Measurements from ENCODE around the gene DMXL1. TPM values are rescaled to one million over a fixed set of nuclear protein-coding genes. Genes with fewer than 3 reads are reported as not detected.

The DMXL1 gene
- total and polyA plus RNA-seq, 7 donors: 6.7 to 106 (median 50.8) TPM

DNA sequence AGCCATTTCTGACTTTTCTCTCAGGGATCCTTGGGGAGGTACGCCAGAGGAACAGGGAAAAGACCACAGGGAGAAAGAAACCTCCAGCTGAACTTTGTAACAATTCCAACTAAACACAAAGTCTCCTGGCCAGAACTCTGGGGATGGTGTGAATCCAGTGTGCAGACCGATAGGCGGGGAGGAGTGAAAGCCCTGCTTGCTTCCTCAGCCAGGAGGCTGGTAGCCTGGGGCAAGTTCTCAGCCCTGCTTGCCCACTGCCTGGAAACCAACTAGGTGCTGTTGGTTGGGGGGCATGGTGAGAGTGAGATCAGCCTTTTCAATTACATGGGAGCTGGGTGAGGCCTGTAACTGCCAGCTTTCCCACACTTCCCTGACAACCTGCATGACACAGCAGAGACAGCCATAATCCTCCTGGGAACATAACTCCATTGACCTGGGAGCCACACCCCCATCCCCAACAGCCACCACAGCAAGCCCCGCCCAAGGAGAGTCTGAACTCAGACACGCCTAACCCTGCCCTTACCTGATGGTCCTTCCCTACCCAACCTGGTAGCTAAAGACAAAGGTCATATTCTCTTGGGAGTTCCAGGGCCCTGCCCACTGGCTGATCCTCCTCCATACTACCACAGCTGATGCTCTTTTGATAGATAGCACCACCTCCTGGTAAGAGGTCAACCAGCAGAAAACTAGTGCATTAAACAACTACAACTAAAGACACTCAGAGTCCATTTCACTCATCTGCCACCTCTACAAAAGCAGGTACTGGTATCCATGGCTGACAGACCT, 184.9 kb downstream of the DMXL1 start:
- no peak for DNase-seq
- H3K9me3 ChIP-seq: no peaks in the 10 kb centered on the region
- WGBS, 2 donors: 60 to 86% methylated on average over 5 of the region's 5 CpGs
- H3K27ac ChIP-seq: no peak overlapping the region
- TF ChIP-seq POLR2A (IDR thresholded peaks at IDR 0.05) (no peak), POLR2AphosphoS5 (IDR thresholded peaks at IDR 0.05) (no peak)
- TF ChIP-seq, protein P1, sequence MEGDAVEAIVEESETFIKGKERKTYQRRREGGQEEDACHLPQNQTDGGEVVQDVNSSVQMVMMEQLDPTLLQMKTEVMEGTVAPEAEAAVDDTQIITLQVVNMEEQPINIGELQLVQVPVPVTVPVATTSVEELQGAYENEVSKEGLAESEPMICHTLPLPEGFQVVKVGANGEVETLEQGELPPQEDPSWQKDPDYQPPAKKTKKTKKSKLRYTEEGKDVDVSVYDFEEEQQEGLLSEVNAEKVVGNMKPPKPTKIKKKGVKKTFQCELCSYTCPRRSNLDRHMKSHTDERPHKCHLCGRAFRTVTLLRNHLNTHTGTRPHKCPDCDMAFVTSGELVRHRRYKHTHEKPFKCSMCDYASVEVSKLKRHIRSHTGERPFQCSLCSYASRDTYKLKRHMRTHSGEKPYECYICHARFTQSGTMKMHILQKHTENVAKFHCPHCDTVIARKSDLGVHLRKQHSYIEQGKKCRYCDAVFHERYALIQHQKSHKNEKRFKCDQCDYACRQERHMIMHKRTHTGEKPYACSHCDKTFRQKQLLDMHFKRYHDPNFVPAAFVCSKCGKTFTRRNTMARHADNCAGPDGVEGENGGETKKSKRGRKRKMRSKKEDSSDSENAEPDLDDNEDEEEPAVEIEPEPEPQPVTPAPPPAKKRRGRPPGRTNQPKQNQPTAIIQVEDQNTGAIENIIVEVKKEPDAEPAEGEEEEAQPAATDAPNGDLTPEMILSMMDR (IDR thresholded peaks at IDR 0.05): no peak
- H3K27me3 ChIP-seq: no peaks in the 10 kb centered on the region
- intact Hi-C loops (cut with DNase I): no loop called here
- no peak overlapping the region for H3K4me3 ChIP-seq
- no peaks in the 10 kb centered on the region for H3K4me1 ChIP-seq
- H3K36me3 ChIP-seq: no peaks in the 10 kb centered on the region

DNA sequence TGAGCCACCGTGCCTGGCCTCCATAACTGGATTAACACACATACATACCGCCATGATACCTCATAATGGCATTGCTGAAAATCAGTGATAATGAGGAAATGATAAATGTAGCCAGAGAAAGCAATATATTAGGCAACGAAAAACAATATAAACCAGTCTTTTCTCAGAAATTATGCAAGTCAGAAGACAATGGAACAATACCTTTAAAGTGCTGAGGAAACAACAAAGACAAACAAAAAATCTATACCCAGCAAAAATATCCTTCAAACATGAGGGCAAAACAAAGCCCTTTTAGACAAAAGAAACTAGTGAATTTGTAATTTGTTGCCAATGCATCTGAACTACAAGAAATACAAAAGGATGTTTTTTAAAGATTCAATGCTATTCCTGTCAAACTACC, 186.7 kb downstream of the DMXL1 start:
- Histone ChIP-seq H3K4me3 (no peak overlapping the region), H3K27me3 (no peaks in the 10 kb centered on the region), H3K4me1 (no peaks in the 10 kb centered on the region), H3K27ac (no peak overlapping the region), H3K9me3 (no peaks in the 10 kb centered on the region), H3K36me3 (no peaks in the 10 kb centered on the region)
- 95 to 96% methylated on average over 3 of the region's 3 CpGs for WGBS, 2 donors
- TF ChIP-seq POLR2A (IDR thresholded peaks at IDR 0.05): no peak
- no peak for TF ChIP-seq EP300 (IDR thresholded peaks at IDR 0.05)
- TF ChIP-seq POLR2AphosphoS5 (IDR thresholded peaks at IDR 0.05): no peak
- TF ChIP-seq, protein P1 (IDR thresholded peaks at IDR 0.05): no peak
- intact Hi-C loops (cut with DNase I): no loop called here
- DNase-seq: no peak

DNA sequence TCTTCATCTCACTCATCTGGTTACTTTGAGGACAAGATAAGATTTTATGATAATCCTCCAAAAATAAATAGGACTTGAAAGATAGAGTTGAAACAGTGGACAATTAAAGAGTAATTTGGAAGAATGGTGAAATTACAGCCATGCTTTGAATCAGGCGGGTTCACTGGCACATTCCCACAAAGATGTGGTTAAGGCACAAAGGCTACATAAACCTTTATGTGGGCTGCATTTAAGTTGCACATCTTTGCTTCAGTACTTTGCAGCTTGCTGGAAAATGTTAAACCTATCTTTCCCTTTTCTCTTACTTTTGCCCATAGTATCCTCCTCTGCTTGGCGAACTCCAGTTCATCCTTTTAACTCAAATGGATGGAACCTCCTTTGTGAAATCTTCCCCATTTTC, 192.8 kb downstream of the DMXL1 start:
- H3K4me3 ChIP-seq: no peak overlapping the region
- H3K36me3 ChIP-seq: no peaks in the 10 kb centered on the region
- TF ChIP-seq, protein P1 (IDR thresholded peaks at IDR 0.05): no peak
- TF ChIP-seq EP300 (IDR thresholded peaks at IDR 0.05) (no peak), POLR2A (IDR thresholded peaks at IDR 0.05) (no peak)
- H3K27ac ChIP-seq: no peak overlapping the region
- DNase-seq: no peak
- peaks cover 0 to 7% (median 3%) of the 10 kb centered on the region in 4 donors for H3K4me1 ChIP-seq
- H3K27me3 ChIP-seq: no peaks in the 10 kb centered on the region
- WGBS, 2 donors: 87 to 94% methylated on average over 2 of the region's 2 CpGs
- H3K9me3 ChIP-seq: no peaks in the 10 kb centered on the region
- intact Hi-C loops (cut with DNase I): no loop called here

DNA sequence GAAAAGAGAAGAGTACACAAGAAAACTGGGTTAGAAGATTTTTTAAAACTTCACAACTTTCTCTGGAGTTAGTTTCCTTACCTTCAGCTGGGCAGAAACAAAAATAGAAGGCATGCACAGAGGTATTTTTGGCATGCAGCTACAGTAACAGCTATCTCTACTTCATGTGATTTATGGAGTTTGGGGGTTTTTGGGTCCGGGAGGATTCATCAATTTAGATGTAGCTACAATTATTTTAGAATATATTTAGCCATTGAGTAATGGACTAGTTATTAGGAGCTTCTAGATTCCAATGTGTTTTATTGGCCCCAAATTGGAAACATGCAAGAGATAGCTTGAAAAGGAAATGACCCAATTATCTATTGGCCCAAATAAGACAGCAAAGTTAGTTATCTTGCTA, 193.3 kb downstream of the DMXL1 start:
- H3K9me3 ChIP-seq: no peaks in the 10 kb centered on the region
- WGBS, 2 donors: 0% methylated on average over 1 of the region's 1 CpG
- peaks cover 0 to 12% (median 4%) of the 10 kb centered on the region in 4 donors for H3K4me1 ChIP-seq
- TF ChIP-seq, protein P1 (IDR thresholded peaks at IDR 0.05): no peak
- no peak for TF ChIP-seq POLR2AphosphoS5 (IDR thresholded peaks at IDR 0.05)
- TF ChIP-seq POLR2A (IDR thresholded peaks at IDR 0.05): no peak
- TF ChIP-seq EP300 (IDR thresholded peaks at IDR 0.05): no peak
- intact Hi-C loops (cut with DNase I): no loop called here
- DNase-seq: no peak
- no peak overlapping the region for H3K27ac ChIP-seq
- H3K27me3 ChIP-seq: no peaks in the 10 kb centered on the region
- no peak overlapping the region for H3K4me3 ChIP-seq
- H3K36me3 ChIP-seq: no peaks in the 10 kb centered on the region
